ENCODE results near the gene RNF145.

GRCh38 chr5:159257007-159257406, 47.7 kb upstream of the RNF145 start:
- TF ChIP-seq ATF7 (IDR thresholded peaks at IDR 0.05) (no peak), ATF7 (CRISPR knock-in tag; IDR thresholded peaks at IDR 0.05) (no peak), POLR2AphosphoS5 (IDR thresholded peaks at IDR 0.05; ENCODE audit: low read depth, low read length) (no peak), HNRNPH1 (optimal IDR thresholded peaks at IDR 0.05; ENCODE audit: low read depth, low read length) (no peak), MIXL1 (CRISPR knock-in tag; IDR thresholded peaks at IDR 0.05) (no peak), GABPA (IDR thresholded peaks at IDR 0.05; ENCODE audit: low read depth, low read length) (no peak), GABPA (CRISPR knock-in tag; IDR thresholded peaks at IDR 0.05; ENCODE audit: low read depth) (no peak), CTCF (CRISPR knock-in tag; IDR thresholded peaks at IDR 0.05) (no peak), ZNF609 (CRISPR knock-in tag; IDR thresholded peaks at IDR 0.05; ENCODE audit: borderline replicate concordance) (no peak), ZBTB1 (CRISPR knock-in tag; IDR thresholded peaks at IDR 0.05; ENCODE audit: borderline replicate concordance) (no peak)
- TF ChIP-seq, protein P1, sequence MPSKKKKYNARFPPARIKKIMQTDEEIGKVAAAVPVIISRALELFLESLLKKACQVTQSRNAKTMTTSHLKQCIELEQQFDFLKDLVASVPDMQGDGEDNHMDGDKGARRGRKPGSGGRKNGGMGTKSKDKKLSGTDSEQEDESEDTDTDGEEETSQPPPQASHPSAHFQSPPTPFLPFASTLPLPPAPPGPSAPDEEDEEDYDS (CRISPR knock-in tag; IDR thresholded peaks at IDR 0.05) = no peak

Measured in HepG2 (cell line).